ENCODE data around the gene HRK.

GRCh38 chr12:116832353-116832752, 48.9 kb downstream of the HRK start:
- TF ChIP-seq CTCF (IDR thresholded peaks at IDR 0.05) (no peak), POLR2A (IDR thresholded peaks at IDR 0.05) (no peak)
